GM12873 (cell line): Measurements from ENCODE around the gene ST6GALNAC3.

Experiments used
- CTCF ChIP-seq: IDR thresholded peaks from 2 replicates; pipeline ENCODE4 v1.5.1; 2012; ENCODE audit warnings: low read depth, mild to moderate bottlenecking, moderate library complexity, low read length, control low read depth; ENCODE audit not compliant: insufficient read depth; ENCODE audit errors: missing control alignments

ST6GALNAC3 gene

GRCh38 chr1:76480827-76481226, 406.3 kb downstream of the ST6GALNAC3 start:
- TF ChIP-seq CTCF = no peak

- no peak for TF ChIP-seq CTCF
These were observed 407.1 kb downstream of the ST6GALNAC3 start for GRCh38 chr1:76481672-76482071.

GRCh38 chr1:76482272-76482671, 407.7 kb downstream of the ST6GALNAC3 start:
- no peak for TF ChIP-seq CTCF

GRCh38 chr1:76491737-76492136, 417.2 kb downstream of the ST6GALNAC3 start:
- TF ChIP-seq CTCF = no peak

GRCh38 chr1:76492752-76493430, 418.3 kb downstream of the ST6GALNAC3 start:
- TF ChIP-seq CTCF = no peak

GRCh38 chr1:76494807-76495206, 420.3 kb downstream of the ST6GALNAC3 start:
- TF ChIP-seq CTCF = no peak

- TF ChIP-seq CTCF = no peak
These were observed 422.3 kb downstream of the ST6GALNAC3 start for GRCh38 chr1:76496871-76497270.
